Upper lobe of left lung (tissue), 6 donors: ENCODE measurements around the gene IGF2R. TPM values are rescaled to one million over a fixed set of nuclear protein-coding genes. Genes with fewer than 3 reads are reported as not detected.

ENCODE experiments used
- ATAC-seq, 2 donors: fragments of 200-7000 bp; cut with Tn5 transposase; one replicate each; pipeline ENCODE4 v1.9.1; 2022; ENCODE audit warnings: mild to moderate bottlenecking in 2 of 2, moderate library complexity in 2 of 2; ENCODE audit not compliant: low FRiP score in 2 of 2
- DNase-seq, 2 donors: peaks; one replicate each; pipeline ENCODE4 v3.0.0-alpha.2; 2019 to 2020
- H3K27ac ChIP-seq, 4 donors: fragments of 200-600 bp; sonication (generic); one replicate each; pipeline ENCODE4 v1.5.1; 2016 to 2019
- H3K27me3 ChIP-seq, 4 donors: fragments of 200-600 bp; sonication (generic); one replicate each; pipeline ENCODE4 v1.5.1; 2017 to 2019
- H3K36me3 ChIP-seq, 4 donors: fragments of 200-600 bp; sonication (generic); one replicate each; pipeline ENCODE4 v1.5.1; 2016 to 2019
- H3K4me1 ChIP-seq, 4 donors: fragments of 200-600 bp; sonication (generic); one replicate each; pipeline ENCODE4 v1.5.1; 2018 to 2019
- H3K4me3 ChIP-seq, 4 donors: fragments of 200-600 bp; sonication (generic); one replicate each; pipeline ENCODE4 v1.5.1; 2017 to 2019; ENCODE audit warnings: mild to moderate bottlenecking in 2 of 4, moderate library complexity in 1 of 4
- H3K9me3 ChIP-seq, 4 donors: fragments of 200-600 bp; sonication (generic); one replicate each; pipeline ENCODE4 v1.5.1; 2018 to 2019
- CTCF ChIP-seq, 6 experiments: fragments of 450-650 bp in 4 of 6; fragments of 200-600 bp in 2 of 6; sonication (generic) in 2 of 6; IDR thresholded peaks; one replicate each; pipeline ENCODE4 v1.5.1; 2016 to 2019; ENCODE audit warnings: antibody characterized with exemption in 6 of 6
- EP300 ChIP-seq, 4 donors: sonication (generic); formaldehyde crosslinking; IDR thresholded peaks; one replicate each; pipeline ENCODE4 v1.5.1; 2017; ENCODE audit warnings: antibody characterized with exemption in 4 of 4, control low read depth in 2 of 4
- POLR2A ChIP-seq, 4 donors: fragments of 450-650 bp; IDR thresholded peaks; one replicate each; pipeline ENCODE4 v1.5.1; 2016 to 2017; ENCODE audit warnings: antibody characterized with exemption in 4 of 4, mild to moderate bottlenecking in 2 of 4
- POLR2AphosphoS5 ChIP-seq, 2 donors: sonication (generic); formaldehyde crosslinking; IDR thresholded peaks; one replicate each; pipeline ENCODE4 v1.5.1; 2017; ENCODE audit warnings: antibody characterized with exemption in 2 of 2
- WGBS, 2 donors: methylation state at CpG; one replicate each; pipeline ENCODE4 v1.1.5; 2017 to 2018; 5-methylcytosine and 5-hydroxymethylcytosine counted together
- total RNA-seq, 6 donors: library from RNA; depleted of rRNA in 4 of 6; stranded (reverse); fragments of >200 nt in 4 of 6; gene quantifications; one replicate each; pipeline versions ENCODE4 v1.1.0 to v1.2.1, GENCODE V29; 2016 to 2021
- donor health status: DM: no; HTN: no; CAD: no; lungs with moderate emphysema.
- donor health status: DM: no; HTN: yes; CAD: no; lungs with severe emphysema.

The IGF2R gene
- total RNA-seq, 6 donors from 2014 or later, result 103 to 150 (median 128) TPM

- WGBS, 2 donors, result 82 to 91% methylated on average over 7 of the region's 7 CpGs
Observed at GRCh38 chr6:160068346-160068745, 99.5 kb downstream of the IGF2R start.

GRCh38 chr6:160069050-160069454, 100.2 kb downstream of the IGF2R start:
- H3K9me3 ChIP-seq, result no peaks in the 10 kb centered on the region
- ATAC-seq (peak in 1 of 2 donors; percentile 7), DNase-seq (no peak)
- TF ChIP-seq EP300 (IDR thresholded peaks at IDR 0.05), result no peak
- TF ChIP-seq POLR2A (IDR thresholded peaks at IDR 0.05), result no peak
- TF ChIP-seq CTCF (IDR thresholded peaks at IDR 0.05), result no peak
- TF ChIP-seq POLR2AphosphoS5 (IDR thresholded peaks at IDR 0.05), result no peak
- H3K4me1 ChIP-seq, result no peaks in the 10 kb centered on the region
- H3K36me3 ChIP-seq, result peaks cover 61 to 100% (median 88%) of the 10 kb centered on the region in 4 donors
- no peak overlapping the region for H3K27ac ChIP-seq
- no peak overlapping the region for H3K4me3 ChIP-seq
- WGBS, 2 donors, result 60 to 77% methylated on average over 9 of the region's 9 CpGs
- H3K27me3 ChIP-seq, result no peaks in the 10 kb centered on the region

More at GRCh38 chr6:160068346-160068745, 99.5 kb downstream of the IGF2R start:
- Histone ChIP-seq H3K9me3 (no peaks in the 10 kb centered on the region), H3K36me3 (peaks cover 64 to 100% (median 88%) of the 10 kb centered on the region in 4 donors), H3K4me1 (no peaks in the 10 kb centered on the region), H3K27me3 (no peaks in the 10 kb centered on the region), H3K27ac (no peak overlapping the region), H3K4me3 (no peak overlapping the region)
- no peak for TF ChIP-seq CTCF (IDR thresholded peaks at IDR 0.05)
- no peak for TF ChIP-seq POLR2AphosphoS5 (IDR thresholded peaks at IDR 0.05)
- no peak for TF ChIP-seq EP300 (IDR thresholded peaks at IDR 0.05)
- no peak for TF ChIP-seq POLR2A (IDR thresholded peaks at IDR 0.05)
- DNase-seq (no peak), ATAC-seq (no peak)

- ATAC-seq, result no peak
- WGBS, 2 donors, result 94% methylated on average over 7 of the region's 7 CpGs
- DNase-seq, result no peak
- no peak overlapping the region for H3K4me3 ChIP-seq
- peaks cover 56 to 100% (median 88%) of the 10 kb centered on the region in 4 donors for H3K36me3 ChIP-seq
- no peak for TF ChIP-seq CTCF (IDR thresholded peaks at IDR 0.05)
- no peak for TF ChIP-seq POLR2AphosphoS5 (IDR thresholded peaks at IDR 0.05)
- no peak for TF ChIP-seq EP300 (IDR thresholded peaks at IDR 0.05)
- no peak for TF ChIP-seq POLR2A (IDR thresholded peaks at IDR 0.05)
- no peaks in the 10 kb centered on the region for H3K9me3 ChIP-seq
- no peak overlapping the region for H3K27ac ChIP-seq
- H3K4me1 ChIP-seq, result no peaks in the 10 kb centered on the region
- no peaks in the 10 kb centered on the region for H3K27me3 ChIP-seq
Observed at GRCh38 chr6:160069459-160069858, 100.6 kb downstream of the IGF2R start.

- Histone ChIP-seq H3K27ac (no peak overlapping the region), H3K9me3 (no peaks in the 10 kb centered on the region), H3K36me3 (peaks cover 48 to 100% (median 89%) of the 10 kb centered on the region in 4 donors), H3K27me3 (no peaks in the 10 kb centered on the region), H3K4me3 (no peak overlapping the region), H3K4me1 (no peaks in the 10 kb centered on the region)
- WGBS, 2 donors, result 94 to 97% methylated on average over 7 to 11 of the region's 11 CpGs
- TF ChIP-seq POLR2A (IDR thresholded peaks at IDR 0.05) (no peak), POLR2AphosphoS5 (IDR thresholded peaks at IDR 0.05) (no peak), EP300 (IDR thresholded peaks at IDR 0.05) (no peak), CTCF (IDR thresholded peaks at IDR 0.05) (no peak)
- DNase-seq, result peak in 1 of 2 donors; percentile 35
- no peak for ATAC-seq
Observed at GRCh38 chr6:160070427-160070826, 101.5 kb downstream of the IGF2R start.

- TF ChIP-seq POLR2AphosphoS5 (IDR thresholded peaks at IDR 0.05), result no peak
- no peak for TF ChIP-seq EP300 (IDR thresholded peaks at IDR 0.05)
- TF ChIP-seq CTCF (IDR thresholded peaks at IDR 0.05), result no peak
- no peak for TF ChIP-seq POLR2A (IDR thresholded peaks at IDR 0.05)
- Histone ChIP-seq H3K9me3 (no peaks in the 10 kb centered on the region), H3K36me3 (peaks cover 48 to 100% (median 93%) of the 10 kb centered on the region in 4 donors), H3K27me3 (no peaks in the 10 kb centered on the region), H3K4me3 (no peak overlapping the region), H3K4me1 (no peaks in the 10 kb centered on the region), H3K27ac (no peak overlapping the region)
- WGBS, 2 donors, result 95% methylated on average over 2 of the region's 2 CpGs; no CpG with 5 or more reads in 1 of the 2 donors
- DNase-seq (no peak), ATAC-seq (no peak)
Observed at GRCh38 chr6:160070831-160071230, 101.9 kb downstream of the IGF2R start.
